GM23338 (cell line): Measurements from ENCODE around the gene FAM89B.

Source experiments
- CREB1 ChIP-seq: fragments of 250-450 bp; sonication (Bioruptor Pico); IDR thresholded peaks from 2 replicates; pipeline ENCODE4 v1.5.0; 2020; ENCODE audit warnings: low read depth, mild to moderate bottlenecking, moderate library complexity
- CTCF ChIP-seq, 2 experiments: fragments of 200-600 bp in 1 of 2; sonication (generic) in 1 of 2; conservative IDR thresholded peaks; 2 replicates each; pipeline versions ENCODE4 v1.5.1 to v1.6.1; 2016 to 2017; ENCODE audit warnings: antibody characterized with exemption in 2 of 2, low read depth in 2 of 2, mild to moderate bottlenecking in 2 of 2, moderate library complexity in 1 of 2
- ETS1 ChIP-seq: IDR thresholded peaks from 2 replicates; pipeline ENCODE4 v1.6.1; 2016; ENCODE audit warnings: antibody characterized with exemption
- EZH2 ChIP-seq: fragments of 200-600 bp; sonication (generic); IDR thresholded peaks from one replicate; pipeline ENCODE4 v1.8.0; 2017; ENCODE audit warnings: antibody characterized with exemption, mild to moderate bottlenecking, low read depth; ENCODE audit not compliant: unreplicated experiment
- EZH2phosphoT487 ChIP-seq: fragments of 200-600 bp; sonication (generic); IDR thresholded peaks from one replicate; pipeline ENCODE4 v1.8.1; 2018; ENCODE audit warnings: antibody characterized with exemption; ENCODE audit not compliant: unreplicated experiment
- JUNB ChIP-seq: IDR thresholded peaks from one replicate; pipeline ENCODE4 v1.6.1; 2016; ENCODE audit warnings: antibody characterized with exemption; ENCODE audit not compliant: unreplicated experiment
- NANOG ChIP-seq: IDR thresholded peaks from 2 replicates; pipeline ENCODE4 v1.6.1; 2016; ENCODE audit warnings: antibody characterized with exemption, borderline replicate concordance
- POLR2AphosphoS5 ChIP-seq: IDR thresholded peaks from 2 replicates; pipeline ENCODE4 v1.6.1; 2016; ENCODE audit warnings: antibody characterized with exemption, low read depth
- REST ChIP-seq: IDR thresholded peaks from one replicate; pipeline ENCODE4 v1.6.1; 2018; ENCODE audit warnings: antibody characterized with exemption; ENCODE audit not compliant: unreplicated experiment
- STAT1 ChIP-seq: IDR thresholded peaks from one replicate; pipeline ENCODE4 v1.6.1; 2016; ENCODE audit warnings: antibody characterized with exemption; ENCODE audit not compliant: unreplicated experiment
- ZNF114 ChIP-seq: fragments of 250-450 bp; sonication (Bioruptor Pico); IDR thresholded peaks from 2 replicates; pipeline ENCODE4 v1.5.0; 2020; ENCODE audit warnings: mild to moderate bottlenecking, moderate library complexity
- ZNF331 ChIP-seq: fragments of 250-450 bp; sonication (Bioruptor Pico); IDR thresholded peaks from 2 replicates; pipeline ENCODE4 v1.5.0; 2020; ENCODE audit warnings: low read depth, mild to moderate bottlenecking, moderate library complexity
- ZNF462 ChIP-seq: fragments of 250-450 bp; sonication (Bioruptor Pico); IDR thresholded peaks from 2 replicates; pipeline ENCODE4 v1.5.0; 2020; ENCODE audit warnings: mild to moderate bottlenecking, moderate library complexity

- TF ChIP-seq CTCF (conservative IDR thresholded peaks at IDR 0.05; ENCODE audit: low read depth in 2 of 2), result no peak
- no peak for TF ChIP-seq EZH2phosphoT487
- no peak for TF ChIP-seq POLR2AphosphoS5
- TF ChIP-seq EZH2, result no peak
- no peak for TF ChIP-seq ZNF114 (CRISPR knock-in tag)
- no peak for TF ChIP-seq ETS1
- TF ChIP-seq REST, result no peak
- TF ChIP-seq JUNB, result no peak
- no peak for TF ChIP-seq CREB1 (CRISPR knock-in tag)
- TF ChIP-seq STAT1, result no peak
- TF ChIP-seq ZNF331, result no peak
- TF ChIP-seq ZNF462 (CRISPR knock-in tag), result no peak
- no peak for TF ChIP-seq NANOG
Observed at GRCh38 chr11:65611758-65612603, 39.6 kb downstream of the FAM89B start.
